KOPT-K1 (cell line): Measurements from ENCODE around the gene GOLGA1.
"Not testable (repeated sequence)": the region's sequence is repeated elsewhere in the genome, so short reads cannot be mapped to it uniquely, and the experiment has no call there.

ENCODE experiments used
- H3K27ac ChIP-seq: fragments of 200-600 bp; sonication (generic); 2 replicates; pipeline ENCODE4 v1.5.1; 2016; ENCODE audit warnings: antibody characterized with exemption, mild to moderate bottlenecking, low read depth, low read length; ENCODE audit not compliant: poor library complexity, severe bottlenecking
- H3K36me3 ChIP-seq: fragments of 200-600 bp; sonication (generic); 2 replicates; pipeline ENCODE4 v1.5.1; 2017; ENCODE audit warnings: antibody characterized with exemption, mild to moderate bottlenecking, low read length, moderate library complexity; ENCODE audit not compliant: insufficient read depth
- H3K9me3 ChIP-seq: fragments of 200-600 bp; sonication (generic); 2 replicates; pipeline ENCODE4 v1.5.1; 2017; ENCODE audit warnings: antibody characterized with exemption, low read length, mild to moderate bottlenecking; ENCODE audit not compliant: insufficient read depth, poor library complexity, severe bottlenecking

Gene GOLGA1

DNA sequence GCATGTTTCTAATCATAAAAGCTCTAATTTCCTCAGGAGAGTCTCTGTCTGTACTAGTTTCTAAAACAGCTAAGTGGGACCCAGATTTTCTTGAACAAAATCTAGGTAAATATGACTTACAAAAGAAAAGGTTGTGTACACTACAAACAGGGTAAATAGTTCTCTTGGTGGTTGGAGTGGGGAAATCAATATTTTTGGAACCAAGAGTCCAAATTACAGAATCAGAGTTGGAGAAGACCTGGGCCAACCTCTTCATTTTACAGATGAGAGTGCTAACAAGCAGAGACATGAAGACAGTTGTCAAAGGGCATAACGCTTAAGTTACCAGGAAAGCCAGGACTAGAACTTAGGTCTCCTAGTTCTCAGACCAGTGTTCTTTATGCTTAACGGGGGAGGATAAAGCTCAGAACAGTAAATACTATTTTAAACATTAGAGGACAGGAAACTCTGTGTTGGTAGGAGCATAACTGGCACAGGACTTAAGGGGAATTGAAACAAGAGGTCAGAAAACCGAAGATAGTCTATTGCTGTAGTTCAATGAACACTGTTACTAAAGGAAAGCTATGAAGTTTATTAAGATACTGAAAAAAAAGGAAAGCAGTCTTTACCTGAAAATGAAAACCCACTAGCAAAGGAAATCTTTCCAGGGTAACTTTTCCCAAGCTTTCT, 9.3 kb upstream of the GOLGA1 start:
- Histone ChIP-seq H3K9me3 (no peaks in the 10 kb centered on the region), H3K36me3 (peaks cover 34% of the 10 kb centered on the region), H3K27ac (no peak overlapping the region)

DNA sequence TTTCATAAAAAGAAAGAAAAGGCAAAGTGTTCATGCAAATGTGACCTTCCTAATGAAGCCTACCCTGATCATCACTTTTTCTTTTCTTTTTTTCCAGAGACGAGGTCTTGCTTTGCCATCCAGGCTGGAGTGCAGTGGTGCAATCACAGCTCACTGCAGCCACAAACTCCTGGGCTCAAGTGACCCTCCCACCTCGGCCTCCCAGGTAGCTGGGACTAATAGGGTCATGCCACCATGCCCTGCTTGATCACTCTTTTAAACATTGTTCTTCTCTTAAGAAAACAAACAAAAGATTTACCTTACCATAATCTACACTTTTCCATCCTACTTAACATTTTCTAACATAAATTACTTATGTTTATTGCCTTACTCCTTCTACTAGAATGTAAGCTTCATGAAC, 8.5 kb upstream of the GOLGA1 start:
- Histone ChIP-seq H3K36me3 (peaks cover 34% of the 10 kb centered on the region), H3K27ac (no peak overlapping the region), H3K9me3 (no peaks in the 10 kb centered on the region)

DNA sequence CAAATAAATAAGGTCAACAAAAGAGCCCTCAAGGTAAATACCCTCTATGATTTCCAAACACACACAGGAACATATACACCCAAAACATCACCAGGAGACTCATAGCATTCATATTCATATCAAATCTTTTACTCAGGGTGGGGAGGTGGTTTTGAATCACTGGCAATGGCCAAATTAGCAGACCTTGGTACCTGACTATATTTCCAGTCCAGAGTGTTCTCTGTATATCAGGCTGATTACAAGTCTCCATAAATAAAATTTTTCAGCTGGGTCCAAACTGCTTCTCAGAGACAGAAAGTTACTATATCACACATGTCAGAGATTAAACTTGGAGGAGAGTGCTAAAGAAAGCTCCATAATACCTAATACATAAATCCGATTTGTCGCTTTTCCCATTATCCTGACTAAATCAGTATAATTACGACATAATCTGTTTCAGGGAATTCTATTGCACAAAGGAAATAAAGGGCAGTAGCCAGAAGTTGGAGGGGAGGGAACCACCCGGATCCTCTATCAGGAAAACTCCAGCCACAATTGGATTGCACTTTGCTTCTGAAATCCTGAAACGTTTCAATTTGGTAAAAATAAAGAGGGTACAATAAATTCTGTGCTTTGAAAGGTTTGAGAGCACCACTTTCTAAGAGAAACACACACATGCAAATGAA, 7.0 kb upstream of the GOLGA1 start:
- H3K27ac ChIP-seq: no peak overlapping the region
- H3K9me3 ChIP-seq: no peaks in the 10 kb centered on the region
- peaks cover 23% of the 10 kb centered on the region for H3K36me3 ChIP-seq

DNA sequence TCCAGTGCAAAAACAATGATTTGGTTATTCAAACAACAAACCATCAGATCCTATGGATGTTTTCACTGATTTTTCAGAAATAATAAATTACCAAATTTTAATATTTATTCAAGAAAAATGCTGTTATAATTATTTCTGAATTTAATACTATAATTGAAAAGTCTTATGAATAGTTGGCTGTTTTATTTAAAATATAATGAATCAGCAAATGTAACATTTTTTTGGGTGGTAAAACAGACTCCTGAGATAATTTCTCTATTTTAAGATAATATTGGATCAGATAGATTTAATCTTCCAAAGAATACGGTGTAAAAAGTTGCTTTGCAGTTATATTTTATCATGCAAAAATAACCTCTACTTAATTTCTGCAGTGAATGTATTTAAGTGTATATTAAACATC, 5.3 kb upstream of the GOLGA1 start:
- no peaks in the 10 kb centered on the region for H3K9me3 ChIP-seq
- peaks cover 7% of the 10 kb centered on the region; the same call in 1 of the 2 replicates for H3K36me3 ChIP-seq
- no peak overlapping the region for H3K27ac ChIP-seq

DNA sequence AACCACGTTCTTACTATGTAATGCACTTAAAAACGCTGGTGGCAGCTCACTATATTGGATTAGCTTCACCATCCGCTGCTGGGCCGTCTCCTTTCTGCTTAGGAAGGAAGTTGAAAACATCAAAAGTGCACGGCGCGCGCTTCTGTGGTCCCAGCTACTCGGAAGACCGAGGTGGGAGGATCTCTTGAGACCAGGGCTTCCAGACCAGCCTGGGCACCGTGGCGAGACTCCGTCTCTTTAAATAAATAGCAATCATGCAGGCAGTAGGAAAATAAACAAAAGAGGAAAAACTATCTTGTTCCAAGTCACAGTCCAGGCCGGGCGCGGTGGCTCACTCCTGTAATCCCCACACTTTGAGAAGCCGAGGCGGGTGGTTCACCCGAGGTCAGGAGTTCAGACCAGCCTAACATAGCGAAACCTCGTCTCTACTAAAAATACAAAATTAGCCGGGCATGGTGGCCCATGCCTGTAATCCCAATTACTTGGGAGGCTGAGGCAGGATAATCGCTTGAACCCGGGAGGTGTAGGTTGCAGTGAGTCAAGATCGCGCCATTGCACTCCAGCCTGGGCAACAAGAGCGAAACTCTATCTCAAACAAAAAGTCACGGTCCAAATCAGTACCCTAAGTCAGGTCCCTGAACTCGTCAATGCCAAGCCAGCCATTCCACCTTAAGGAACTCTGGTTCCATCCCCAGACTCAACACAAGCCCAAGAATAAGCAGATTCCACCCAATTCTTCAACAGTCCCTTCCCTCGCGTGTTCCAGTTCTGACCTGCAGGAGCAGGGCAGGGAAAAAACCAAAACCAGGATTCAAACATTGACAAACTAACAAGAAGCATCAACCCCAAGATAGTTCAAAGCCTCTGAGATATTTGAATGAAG, 1.0 kb upstream of the GOLGA1 start:
- H3K27ac ChIP-seq: peak overlapping the region; percentile 92
- peaks cover 11% of the 10 kb centered on the region for H3K36me3 ChIP-seq
- H3K9me3 ChIP-seq: no peaks in the 10 kb centered on the region

DNA sequence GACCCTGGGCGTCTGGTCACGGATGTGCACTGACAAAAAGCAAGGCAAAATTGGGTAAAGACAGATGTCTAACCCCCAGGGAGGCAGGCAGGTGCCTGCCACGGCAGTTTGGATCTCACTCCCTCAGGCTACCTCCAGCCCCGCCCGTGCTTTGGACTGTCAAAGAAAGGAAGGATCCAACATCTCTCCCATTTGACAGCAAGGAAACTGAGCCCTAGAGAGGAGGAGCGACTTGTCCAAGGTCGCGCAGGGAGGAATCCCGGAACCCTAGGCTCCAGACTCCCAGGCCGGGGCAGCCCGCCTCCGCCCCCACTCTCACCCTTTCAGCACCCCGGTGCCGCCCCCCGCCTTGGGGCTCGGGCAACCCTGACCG, 376 bp downstream of the GOLGA1 start:
- Histone ChIP-seq H3K27ac (peak overlapping the region; percentile 92), H3K9me3 (no peaks in the 10 kb centered on the region), H3K36me3 (peaks cover 22% of the 10 kb centered on the region)

DNA sequence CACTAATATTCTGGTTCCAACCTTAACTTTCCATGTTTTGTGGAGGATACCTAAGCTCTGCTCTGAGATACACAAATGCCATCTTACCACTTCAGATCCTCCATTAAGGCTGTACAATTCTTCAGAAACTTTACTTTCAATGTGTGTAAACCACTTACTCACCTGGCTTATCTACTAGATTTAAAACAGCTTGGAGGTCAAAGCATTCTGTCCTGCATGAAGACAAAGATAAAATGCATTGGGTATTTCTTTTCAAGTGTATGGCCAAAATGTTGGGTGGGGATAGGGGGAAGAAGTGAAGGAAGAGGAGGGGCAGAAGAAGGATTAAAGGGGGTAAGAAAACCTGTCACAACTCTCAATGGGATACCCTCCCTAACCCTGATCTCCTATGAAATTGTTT, 939 bp downstream of the GOLGA1 start:
- Histone ChIP-seq H3K27ac (peak overlapping the region; percentile 92), H3K36me3 (peaks cover 28% of the 10 kb centered on the region), H3K9me3 (no peaks in the 10 kb centered on the region)

GRCh38 chr9:124934290-124934689, 6.6 kb downstream of the GOLGA1 start:
- no peaks in the 10 kb centered on the region for H3K9me3 ChIP-seq
- H3K36me3 ChIP-seq: peaks cover 76% of the 10 kb centered on the region
- H3K27ac ChIP-seq: no peak overlapping the region

GRCh38 chr9:124932333-124932732, 8.6 kb downstream of the GOLGA1 start:
- no peaks in the 10 kb centered on the region for H3K9me3 ChIP-seq
- H3K36me3 ChIP-seq: peaks cover 84% of the 10 kb centered on the region
- no peak overlapping the region for H3K27ac ChIP-seq

DNA sequence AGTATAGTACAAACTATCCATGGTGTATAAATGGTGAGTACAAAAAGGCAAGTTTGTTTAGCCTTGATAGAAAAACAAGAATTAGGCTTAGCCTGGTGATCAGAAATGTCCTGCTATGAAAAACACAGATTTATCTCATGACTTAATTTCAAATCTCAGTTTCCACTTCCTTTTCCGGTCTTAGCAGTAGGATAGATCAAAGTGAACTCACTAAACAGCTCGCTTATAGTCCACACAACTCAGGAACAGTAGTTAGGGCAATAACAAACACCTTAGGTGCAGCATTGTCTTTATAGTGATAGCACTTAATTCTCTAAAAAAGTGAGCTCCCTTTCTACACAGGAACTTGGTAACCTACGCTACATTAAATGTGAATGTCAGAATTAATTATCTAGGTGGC, 11.4 kb downstream of the GOLGA1 start:
- no peak overlapping the region for H3K27ac ChIP-seq
- peaks cover 83% of the 10 kb centered on the region for H3K36me3 ChIP-seq
- H3K9me3 ChIP-seq: no peaks in the 10 kb centered on the region

DNA sequence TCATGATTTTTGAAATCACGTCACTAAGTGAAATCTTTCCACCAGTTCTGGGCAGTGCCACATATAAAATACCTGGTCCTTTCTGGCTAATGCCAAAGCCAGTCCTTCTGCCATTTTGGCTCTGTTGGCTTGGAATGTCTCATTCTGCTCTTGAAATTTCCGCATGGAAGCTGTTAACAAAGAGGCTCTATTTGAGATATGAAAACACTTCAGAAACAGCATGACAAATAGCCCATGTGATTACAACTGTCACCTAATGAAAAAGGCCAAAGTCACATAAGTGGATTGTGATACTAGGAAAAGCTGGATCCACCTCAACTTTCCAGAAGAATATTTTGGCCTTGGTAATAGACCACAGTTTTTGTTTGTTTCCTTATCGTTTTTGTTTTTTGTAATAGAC, 12.8 kb downstream of the GOLGA1 start:
- Histone ChIP-seq H3K27ac (no peak overlapping the region), H3K36me3 (peaks cover 82% of the 10 kb centered on the region), H3K9me3 (no peaks in the 10 kb centered on the region)

- not testable (repeated sequence) for H3K9me3 ChIP-seq, H3K27ac ChIP-seq
- H3K36me3 ChIP-seq: peaks cover 61% of the 10 kb centered on the region
Observed at GRCh38 chr9:124920394-124920793, 20.5 kb downstream of the GOLGA1 start.

- peaks cover 70% of the 10 kb centered on the region for H3K36me3 ChIP-seq
- no peaks in the 10 kb centered on the region for H3K9me3 ChIP-seq
- H3K27ac ChIP-seq: no peak overlapping the region
Observed at GRCh38 chr9:124914753-124915405, 26.0 kb downstream of the GOLGA1 start.

DNA sequence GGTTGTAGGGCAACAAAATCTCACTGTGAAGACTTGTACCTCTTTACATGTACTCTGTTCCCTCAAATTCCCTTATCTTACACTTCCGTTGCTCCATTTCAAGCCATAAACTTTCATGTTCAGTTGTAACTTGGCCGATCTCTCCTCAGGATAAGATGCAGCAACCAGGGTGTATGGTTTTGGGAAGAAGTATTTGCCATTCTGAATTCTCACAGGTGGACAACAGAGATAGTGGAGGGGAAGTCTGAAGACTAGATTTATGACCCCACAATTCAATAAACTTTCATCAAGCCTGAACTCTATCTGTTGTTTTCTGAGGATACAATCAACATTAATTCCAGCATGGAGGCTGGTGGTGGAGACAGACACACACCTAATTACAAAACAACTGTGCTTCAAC, 27.5 kb downstream of the GOLGA1 start:
- no peak overlapping the region for H3K27ac ChIP-seq
- no peaks in the 10 kb centered on the region for H3K9me3 ChIP-seq
- H3K36me3 ChIP-seq: peaks cover 57% of the 10 kb centered on the region

DNA sequence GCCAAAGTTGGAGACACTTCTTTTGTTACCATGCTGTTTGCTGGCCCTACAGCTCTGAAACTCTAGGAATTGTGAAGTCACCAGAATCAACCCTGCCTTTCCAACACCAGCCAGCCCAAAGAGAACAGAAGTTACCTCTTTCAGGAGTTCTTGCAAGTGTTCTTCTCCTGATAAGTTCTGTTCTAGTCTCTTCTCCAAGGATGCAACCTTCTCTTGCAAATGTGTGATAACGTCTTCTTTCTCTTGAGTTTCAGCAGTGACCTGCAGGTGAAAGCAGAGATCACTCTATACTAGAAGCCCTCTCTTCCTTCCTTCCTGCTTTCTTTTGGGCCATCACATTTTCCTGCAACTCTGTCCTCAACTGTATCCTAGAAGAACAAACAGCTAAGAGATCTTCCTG, 29.1 kb downstream of the GOLGA1 start:
- H3K27ac ChIP-seq: no peak overlapping the region
- H3K9me3 ChIP-seq: no peaks in the 10 kb centered on the region
- peaks cover 65% of the 10 kb centered on the region for H3K36me3 ChIP-seq
